CD4-positive, alpha-beta T cell treated with Interleukin-10 for 1 hour (primary cell): ENCODE results near the gene SH2D1A.
"Not testable (repeated sequence)": the region's sequence is repeated elsewhere in the genome, so short reads cannot be mapped to it uniquely, and the experiment has no call there.

Experiments
- DNase-seq: peaks from one replicate; pipeline ENCODE4 v3.0.0-alpha.2; 2020

Gene SH2D1A

GRCh38 chrX:124346117-124346876 is at the start of gene SH2D1A:
TSS of gene SH2D1A (plus strand) at chrX:124346563. CDS start at chrX:124346643, 80 bp downstream.
- peak; percentile 58 for DNase-seq

GRCh38 chrX:124299323-124299722 is 47.0 kb upstream of the SH2D1A start:
- not testable (repeated sequence) for DNase-seq

- DNase-seq = peak; percentile 48
These were observed 46.0 kb upstream of the SH2D1A start for GRCh38 chrX:124300405-124300804.

GRCh38 chrX:124307253-124307907 is 39.0 kb upstream of the SH2D1A start:
- no peak for DNase-seq

GRCh38 chrX:124325732-124326131 is 20.6 kb upstream of the SH2D1A start:
- DNase-seq = no peak

GRCh38 chrX:124328765-124329164 is 17.6 kb upstream of the SH2D1A start:
- no peak for DNase-seq

- no peak for DNase-seq
These were observed 13.6 kb upstream of the SH2D1A start, which contains the start of gene TEX13D for GRCh38 chrX:124332481-124333424. TSS of gene TEX13D (plus strand) at chrX:124332660. CDS start at chrX:124332918, 258 bp downstream.

- no peak for DNase-seq
These were observed 12.5 kb upstream of the SH2D1A start for GRCh38 chrX:124333862-124334261.

- DNase-seq = not testable (repeated sequence)
These were observed 11.8 kb upstream of the SH2D1A start for GRCh38 chrX:124334555-124334954.

- DNase-seq = no peak
These were observed 10.8 kb upstream of the SH2D1A start for GRCh38 chrX:124335598-124335997.

- no peak for DNase-seq
These were observed 8.4 kb upstream of the SH2D1A start for GRCh38 chrX:124337916-124338315.

- DNase-seq = peak; percentile 61
These were observed 7.4 kb upstream of the SH2D1A start for GRCh38 chrX:124338733-124339514.

GRCh38 chrX:124341396-124342132 is 4.8 kb upstream of the SH2D1A start:
- no peak for DNase-seq

GRCh38 chrX:124342174-124342867 is 4.0 kb upstream of the SH2D1A start:
- peak; percentile 47 for DNase-seq

GRCh38 chrX:124343016-124343415 is 3.3 kb upstream of the SH2D1A start:
- no peak for DNase-seq

- no peak for DNase-seq
These were observed 2.1 kb upstream of the SH2D1A start for GRCh38 chrX:124344246-124344645.

- DNase-seq = no peak
These were observed 496 bp downstream of the SH2D1A start for GRCh38 chrX:124346877-124347241.

GRCh38 chrX:124347242-124347641 is 879 bp downstream of the SH2D1A start:
- DNase-seq = no peak

GRCh38 chrX:124348182-124348581 is 1.8 kb downstream of the SH2D1A start:
- no peak for DNase-seq

- no peak for DNase-seq
These were observed 2.6 kb downstream of the SH2D1A start for GRCh38 chrX:124348885-124349453.

- no peak for DNase-seq
These were observed 8.3 kb downstream of the SH2D1A start for GRCh38 chrX:124354648-124355047.
